GM12872 (cell line): Measurements from ENCODE around the gene PALM2AKAP2.

Experiments
- TF ChIP-seq, protein P1 (sequence below): IDR thresholded peaks from 3 replicates; pipeline ENCODE4 v1.5.1; 2011; ENCODE audit warnings: low read depth, mild to moderate bottlenecking, low read length, moderate library complexity; ENCODE audit not compliant: insufficient read depth

The PALM2AKAP2 gene

DNA sequence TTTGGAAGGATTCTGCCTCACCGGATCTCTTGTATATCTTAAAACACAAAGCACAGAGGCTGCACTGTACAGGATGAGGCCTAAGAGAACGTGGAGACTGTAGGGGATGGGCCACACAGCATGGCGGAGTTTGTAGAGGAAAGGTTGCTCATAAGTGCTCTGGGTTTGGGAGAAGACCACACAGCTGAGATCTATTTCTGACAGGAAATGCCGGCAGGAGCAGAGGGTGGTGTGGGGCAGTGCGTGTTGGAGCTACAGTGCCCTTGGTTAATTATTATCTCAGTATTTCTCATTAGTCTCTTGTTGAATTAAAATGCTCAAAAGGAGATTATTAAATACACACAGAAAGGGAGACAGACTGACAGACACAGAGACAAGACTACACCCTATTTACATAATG is 9.6 kb downstream of the PALM2AKAP2 start:
- TF ChIP-seq, protein P1, sequence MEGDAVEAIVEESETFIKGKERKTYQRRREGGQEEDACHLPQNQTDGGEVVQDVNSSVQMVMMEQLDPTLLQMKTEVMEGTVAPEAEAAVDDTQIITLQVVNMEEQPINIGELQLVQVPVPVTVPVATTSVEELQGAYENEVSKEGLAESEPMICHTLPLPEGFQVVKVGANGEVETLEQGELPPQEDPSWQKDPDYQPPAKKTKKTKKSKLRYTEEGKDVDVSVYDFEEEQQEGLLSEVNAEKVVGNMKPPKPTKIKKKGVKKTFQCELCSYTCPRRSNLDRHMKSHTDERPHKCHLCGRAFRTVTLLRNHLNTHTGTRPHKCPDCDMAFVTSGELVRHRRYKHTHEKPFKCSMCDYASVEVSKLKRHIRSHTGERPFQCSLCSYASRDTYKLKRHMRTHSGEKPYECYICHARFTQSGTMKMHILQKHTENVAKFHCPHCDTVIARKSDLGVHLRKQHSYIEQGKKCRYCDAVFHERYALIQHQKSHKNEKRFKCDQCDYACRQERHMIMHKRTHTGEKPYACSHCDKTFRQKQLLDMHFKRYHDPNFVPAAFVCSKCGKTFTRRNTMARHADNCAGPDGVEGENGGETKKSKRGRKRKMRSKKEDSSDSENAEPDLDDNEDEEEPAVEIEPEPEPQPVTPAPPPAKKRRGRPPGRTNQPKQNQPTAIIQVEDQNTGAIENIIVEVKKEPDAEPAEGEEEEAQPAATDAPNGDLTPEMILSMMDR: no peak

DNA sequence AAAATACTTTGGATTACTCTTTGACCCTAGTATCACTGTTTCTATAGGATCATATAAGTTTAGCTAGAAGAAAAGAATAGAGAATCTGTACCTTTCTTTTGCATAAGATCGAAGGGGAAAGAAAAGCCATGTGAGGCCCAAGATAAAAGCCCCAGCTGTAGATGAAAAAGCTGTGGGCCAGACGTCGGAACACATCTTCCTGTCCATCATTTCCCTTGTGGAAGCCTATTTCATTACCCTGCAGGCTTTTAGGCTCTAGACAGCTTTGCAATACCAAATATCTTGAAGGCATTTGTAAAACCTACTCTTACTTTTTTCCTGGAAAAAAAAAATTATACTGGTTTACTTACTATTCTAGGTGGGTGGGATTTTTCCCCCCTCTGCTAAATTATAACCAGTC is 10.0 kb downstream of the PALM2AKAP2 start:
- TF ChIP-seq, protein P1: no peak

DNA sequence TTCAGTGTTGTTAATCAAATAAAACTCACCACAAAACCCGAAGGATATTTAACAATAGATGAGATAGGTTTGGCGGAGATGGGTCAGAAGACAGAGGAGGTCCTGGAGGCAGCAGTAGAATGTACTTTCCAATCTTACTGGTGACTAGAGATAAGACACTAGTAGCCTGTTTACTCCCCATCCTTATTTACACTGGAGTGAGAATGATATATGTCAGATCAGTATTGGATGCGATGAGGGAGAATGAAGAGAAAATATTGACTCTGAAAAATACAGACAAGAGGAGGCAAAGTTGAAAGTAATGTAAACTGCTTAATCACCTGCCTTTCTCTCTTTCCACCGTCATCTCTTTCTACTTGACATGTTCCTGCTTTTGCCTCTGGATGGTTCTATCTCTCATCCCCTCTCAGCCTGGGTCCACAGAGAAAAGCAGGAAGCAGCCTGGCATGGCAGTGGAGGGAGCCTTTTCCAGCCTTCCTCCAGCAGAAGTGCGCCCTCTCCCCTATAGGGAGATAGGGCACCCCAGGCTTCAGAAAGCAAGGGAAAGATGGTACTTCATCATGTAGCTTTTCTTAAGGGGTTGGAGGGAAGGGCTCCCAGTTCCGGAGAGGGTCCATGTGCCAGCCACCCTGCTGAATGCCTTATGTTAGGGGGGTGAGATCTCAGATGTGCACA is 11.1 kb downstream of the PALM2AKAP2 start:
- TF ChIP-seq, protein P1: no peak

DNA sequence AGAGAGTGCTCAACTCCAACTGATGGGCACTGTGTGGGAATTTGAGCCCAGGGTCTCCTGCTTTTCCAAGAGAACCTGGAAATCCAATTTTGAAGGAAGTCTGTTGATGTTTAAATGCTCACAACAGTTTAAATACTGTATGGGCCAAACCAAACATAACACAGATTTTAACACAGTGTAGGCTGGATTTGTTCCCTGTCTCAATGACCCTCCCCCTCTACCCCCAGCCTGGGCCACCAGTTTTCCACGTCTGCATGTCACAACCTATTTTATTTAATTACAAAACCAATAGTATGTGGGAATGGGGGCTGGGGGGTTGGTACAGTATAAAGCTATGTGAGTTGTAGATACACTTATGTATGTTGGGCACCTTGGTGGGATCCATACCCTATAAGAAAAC is 11.7 kb downstream of the PALM2AKAP2 start:
- TF ChIP-seq, protein P1: no peak

DNA sequence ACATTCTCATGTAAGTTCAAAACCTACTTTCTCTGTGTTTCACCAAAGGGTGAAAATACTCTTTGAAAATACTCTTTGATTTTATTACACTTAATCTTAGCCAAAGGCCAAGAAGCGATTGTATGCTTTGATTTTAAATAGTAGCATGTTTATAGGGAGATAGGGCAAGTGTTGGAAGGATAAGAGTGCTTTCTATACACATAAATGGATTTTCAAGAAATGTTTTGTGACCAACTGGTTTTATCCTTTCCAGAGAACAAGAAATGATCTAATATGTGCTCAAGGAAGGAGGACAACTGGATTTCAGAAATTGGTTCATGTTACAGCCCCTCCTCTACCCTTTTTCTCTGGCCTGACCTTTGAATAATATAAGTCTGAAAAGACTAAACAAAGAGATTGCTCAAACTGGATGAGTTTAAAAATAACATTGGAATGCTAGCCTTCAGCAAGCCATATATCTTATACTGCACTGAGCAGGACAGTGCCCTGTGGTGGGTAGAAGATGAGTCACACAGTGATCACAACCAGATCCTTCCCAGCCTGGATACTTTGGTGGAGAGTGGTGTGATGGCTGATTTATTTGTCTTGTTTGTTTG is 13.1 kb downstream of the PALM2AKAP2 start:
- TF ChIP-seq, protein P1: no peak

DNA sequence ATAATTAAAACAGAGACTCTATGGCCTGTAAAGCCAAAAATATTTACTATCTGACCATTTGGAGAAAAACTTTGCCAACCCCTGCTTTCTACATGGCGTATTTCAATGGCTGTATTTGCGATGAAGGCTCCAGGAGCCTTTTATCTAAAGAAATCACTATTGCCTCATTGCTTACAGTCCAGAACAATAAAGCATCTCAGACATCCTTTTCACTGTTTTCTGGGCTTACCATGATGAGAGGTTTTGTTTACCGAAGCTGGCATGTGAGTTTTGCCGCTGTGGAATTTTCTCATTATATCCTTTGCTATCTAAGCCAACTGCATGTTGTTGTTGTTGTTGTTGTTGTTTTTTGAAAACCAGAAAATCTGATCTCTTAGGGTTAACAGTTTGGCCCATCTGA is 13.9 kb downstream of the PALM2AKAP2 start:
- TF ChIP-seq, protein P1: no peak

DNA sequence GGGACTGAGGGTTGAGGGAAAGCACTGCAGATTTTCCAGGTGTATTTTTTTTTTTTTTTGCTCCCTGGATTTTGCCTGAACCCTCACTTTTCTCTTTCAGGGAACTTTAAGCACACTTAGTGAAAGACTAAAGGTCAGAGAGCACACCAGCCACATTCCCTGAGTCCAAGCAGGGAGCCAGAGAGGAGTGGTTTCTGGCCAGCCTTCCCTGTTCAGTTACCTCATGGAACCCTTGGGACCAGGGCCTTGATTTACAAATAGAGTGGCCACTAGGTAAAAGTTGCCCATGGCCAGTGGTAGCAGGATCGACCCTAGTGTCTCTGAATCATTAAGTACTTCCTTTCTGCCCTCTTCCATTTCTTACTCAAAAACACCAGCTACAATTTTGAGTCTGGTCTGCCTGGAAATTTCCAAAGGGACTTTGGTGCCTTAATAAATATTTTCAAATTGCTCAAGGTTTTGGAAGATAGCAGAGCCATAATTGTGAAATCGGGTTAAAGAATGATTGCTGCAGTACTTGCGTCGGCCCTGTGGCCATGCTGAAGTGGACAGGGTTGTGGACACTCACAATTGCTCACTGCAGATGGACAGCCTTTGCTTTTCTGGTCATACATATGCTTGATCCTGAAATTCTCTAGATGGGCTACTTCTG is 14.5 kb downstream of the PALM2AKAP2 start:
- TF ChIP-seq, protein P1: no peak
